Measurements from ENCODE around the gene CTNND2.

Gene CTNND2

DNA sequence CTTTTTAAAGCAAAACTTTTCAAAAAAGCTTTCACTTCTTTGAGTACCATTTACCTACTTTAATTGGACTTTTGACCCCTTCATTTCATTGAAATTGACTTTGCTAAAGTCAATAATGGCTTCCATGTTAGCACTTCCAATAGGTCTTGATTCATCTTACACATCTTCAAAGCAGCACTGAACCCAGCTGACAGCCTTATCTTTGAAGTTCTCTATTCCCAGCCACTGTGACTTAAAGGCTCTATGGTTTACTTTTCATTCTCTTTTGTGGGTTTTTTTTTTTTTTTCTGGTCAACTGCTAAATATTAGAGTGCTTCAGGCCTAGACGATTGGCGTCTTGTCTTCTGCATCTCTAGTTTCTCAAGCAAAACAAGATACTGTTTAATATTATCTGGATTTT, 385.0 kb downstream of the CTNND2 start:
- Histone ChIP-seq H3K4me3 (ENCODE audit: low read depth in 1 of 2, low read length in 2 of 2) (no peak overlapping the region), H3K9ac (ENCODE audit: low read depth, low read length) (no peak overlapping the region), H3K4me1 (ENCODE audit: insufficient read depth, low read length) (no peaks in the 10 kb centered on the region), H3K36me3 (ENCODE audit: insufficient read depth, low read length) (no peaks in the 10 kb centered on the region), H3K4me2 (ENCODE audit: insufficient read depth, low read length) (no peak overlapping the region), H3K27me3 (ENCODE audit: insufficient read depth, low read length, poor library complexity) (no peaks in the 10 kb centered on the region), H4K20me1 (ENCODE audit: insufficient read depth, low read length) (no peaks in the 10 kb centered on the region), H3K27ac (ENCODE audit: low read length) (no peak overlapping the region), H3K79me2 (ENCODE audit: insufficient read depth, low read length) (no peaks in the 10 kb centered on the region), H3K9me3 (ENCODE audit: insufficient read depth, low read length, severe bottlenecking) (no peaks in the 10 kb centered on the region), H2AFZ (ENCODE audit: low read depth, low read length) (no peak overlapping the region)
- DNase-seq = no peak
- TF ChIP-seq, protein P1, sequence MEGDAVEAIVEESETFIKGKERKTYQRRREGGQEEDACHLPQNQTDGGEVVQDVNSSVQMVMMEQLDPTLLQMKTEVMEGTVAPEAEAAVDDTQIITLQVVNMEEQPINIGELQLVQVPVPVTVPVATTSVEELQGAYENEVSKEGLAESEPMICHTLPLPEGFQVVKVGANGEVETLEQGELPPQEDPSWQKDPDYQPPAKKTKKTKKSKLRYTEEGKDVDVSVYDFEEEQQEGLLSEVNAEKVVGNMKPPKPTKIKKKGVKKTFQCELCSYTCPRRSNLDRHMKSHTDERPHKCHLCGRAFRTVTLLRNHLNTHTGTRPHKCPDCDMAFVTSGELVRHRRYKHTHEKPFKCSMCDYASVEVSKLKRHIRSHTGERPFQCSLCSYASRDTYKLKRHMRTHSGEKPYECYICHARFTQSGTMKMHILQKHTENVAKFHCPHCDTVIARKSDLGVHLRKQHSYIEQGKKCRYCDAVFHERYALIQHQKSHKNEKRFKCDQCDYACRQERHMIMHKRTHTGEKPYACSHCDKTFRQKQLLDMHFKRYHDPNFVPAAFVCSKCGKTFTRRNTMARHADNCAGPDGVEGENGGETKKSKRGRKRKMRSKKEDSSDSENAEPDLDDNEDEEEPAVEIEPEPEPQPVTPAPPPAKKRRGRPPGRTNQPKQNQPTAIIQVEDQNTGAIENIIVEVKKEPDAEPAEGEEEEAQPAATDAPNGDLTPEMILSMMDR (IDR thresholded peaks at IDR 0.05; ENCODE audit: borderline replicate concordance, extremely low read depth, low read length, poor library complexity, severe bottlenecking) = no peak
- no peak for ATAC-seq (ENCODE audit: insufficient read depth, low read depth)

DNA sequence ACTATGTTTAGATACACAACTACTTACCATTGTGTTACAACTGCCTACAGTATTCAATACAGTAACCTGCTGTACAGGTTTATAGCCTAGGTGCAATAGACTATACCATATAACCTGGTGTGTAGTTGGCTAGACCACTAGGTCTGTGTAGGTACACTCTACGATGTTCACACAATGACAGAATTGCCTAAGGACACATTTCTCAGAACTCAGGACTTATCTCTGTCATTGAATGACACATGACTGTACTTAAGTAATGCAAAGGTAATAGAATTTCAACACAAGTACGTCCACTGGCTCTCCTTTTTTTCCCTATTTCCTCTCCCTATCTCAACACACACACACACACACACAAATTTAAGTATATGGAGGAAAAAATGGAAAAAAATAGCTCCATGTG, 385.6 kb downstream of the CTNND2 start:
- Histone ChIP-seq H3K4me1 (ENCODE audit: insufficient read depth, low read length) (no peaks in the 10 kb centered on the region), H2AFZ (ENCODE audit: low read depth, low read length) (no peak overlapping the region), H3K4me3 (ENCODE audit: low read depth in 1 of 2, low read length in 2 of 2) (no peak overlapping the region), H3K36me3 (ENCODE audit: insufficient read depth, low read length) (no peaks in the 10 kb centered on the region), H4K20me1 (ENCODE audit: insufficient read depth, low read length) (no peaks in the 10 kb centered on the region), H3K79me2 (ENCODE audit: insufficient read depth, low read length) (no peaks in the 10 kb centered on the region), H3K4me2 (ENCODE audit: insufficient read depth, low read length) (no peak overlapping the region), H3K9ac (ENCODE audit: low read depth, low read length) (no peak overlapping the region), H3K27ac (ENCODE audit: low read length) (no peak overlapping the region), H3K9me3 (ENCODE audit: insufficient read depth, low read length, severe bottlenecking) (no peaks in the 10 kb centered on the region), H3K27me3 (ENCODE audit: insufficient read depth, low read length, poor library complexity) (no peaks in the 10 kb centered on the region)
- ATAC-seq (ENCODE audit: insufficient read depth, low read depth) (no peak), DNase-seq (no peak)
- TF ChIP-seq, protein P1 (IDR thresholded peaks at IDR 0.05; ENCODE audit: borderline replicate concordance, extremely low read depth, low read length, poor library complexity, severe bottlenecking) = no peak
- no peak for TF ChIP-seq EZH2 (IDR thresholded peaks at IDR 0.05; ENCODE audit: borderline replicate concordance, low read depth, low read length, severe bottlenecking)

DNA sequence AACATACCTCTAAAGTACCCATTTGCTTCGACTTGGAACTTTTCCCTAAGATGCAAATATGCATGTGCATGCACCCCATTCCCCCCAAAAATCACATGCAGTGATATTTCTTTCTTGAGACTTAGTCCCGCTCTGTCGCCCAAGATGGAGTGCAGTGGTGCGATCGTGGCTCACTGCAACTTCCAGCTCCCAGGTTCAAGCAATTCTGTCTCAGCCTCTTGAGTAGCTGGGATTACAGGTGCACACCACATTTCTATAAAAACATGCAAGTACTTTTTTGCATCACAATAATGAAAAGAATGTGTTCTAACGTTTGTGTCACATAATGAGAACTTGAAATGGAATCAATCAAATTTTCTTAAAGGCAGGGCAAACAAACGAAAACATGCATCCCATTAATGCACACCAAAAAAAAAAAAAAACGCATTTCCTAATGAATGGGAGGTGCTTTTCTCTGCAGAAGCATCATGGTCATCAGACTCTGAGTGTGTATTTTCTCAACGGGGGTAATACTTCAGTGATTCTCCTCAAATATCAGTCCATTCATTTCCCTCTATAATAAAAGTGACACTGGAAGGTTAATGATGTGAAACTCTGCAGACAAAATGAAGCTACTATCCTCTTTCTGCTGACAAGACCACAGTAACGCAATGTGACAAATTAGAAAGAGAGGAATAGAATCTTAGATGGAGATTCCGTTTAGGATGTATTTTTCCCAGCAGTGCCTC, 389.4 kb downstream of the CTNND2 start:
- no peaks in the 10 kb centered on the region for H3K4me1 ChIP-seq (ENCODE audit: insufficient read depth, low read length)
- H3K27ac ChIP-seq (ENCODE audit: low read length) = no peak overlapping the region
- no peaks in the 10 kb centered on the region for H3K27me3 ChIP-seq (ENCODE audit: insufficient read depth, low read length, poor library complexity)
- no peaks in the 10 kb centered on the region for H4K20me1 ChIP-seq (ENCODE audit: insufficient read depth, low read length)
- ATAC-seq (ENCODE audit: insufficient read depth, low read depth) (no peak), DNase-seq (no peak)
- H3K9ac ChIP-seq (ENCODE audit: low read depth, low read length) = no peak overlapping the region
- no peak for TF ChIP-seq EZH2 (IDR thresholded peaks at IDR 0.05; ENCODE audit: borderline replicate concordance, low read depth, low read length, severe bottlenecking)
- TF ChIP-seq, protein P1 (IDR thresholded peaks at IDR 0.05; ENCODE audit: borderline replicate concordance, extremely low read depth, low read length, poor library complexity, severe bottlenecking) = no peak
- H3K79me2 ChIP-seq (ENCODE audit: insufficient read depth, low read length) = no peaks in the 10 kb centered on the region
- no peaks in the 10 kb centered on the region for H3K36me3 ChIP-seq (ENCODE audit: insufficient read depth, low read length)
- H3K9me3 ChIP-seq (ENCODE audit: insufficient read depth, low read length, severe bottlenecking) = no peaks in the 10 kb centered on the region
- H3K4me3 ChIP-seq (ENCODE audit: low read depth in 1 of 2, low read length in 2 of 2) = no peak overlapping the region
- no peak overlapping the region for H3K4me2 ChIP-seq (ENCODE audit: insufficient read depth, low read length)
- no peak overlapping the region for H2AFZ ChIP-seq (ENCODE audit: low read depth, low read length)

All from DND-41 (cell line).